ENCODE results near the gene GPR4.

DNA sequence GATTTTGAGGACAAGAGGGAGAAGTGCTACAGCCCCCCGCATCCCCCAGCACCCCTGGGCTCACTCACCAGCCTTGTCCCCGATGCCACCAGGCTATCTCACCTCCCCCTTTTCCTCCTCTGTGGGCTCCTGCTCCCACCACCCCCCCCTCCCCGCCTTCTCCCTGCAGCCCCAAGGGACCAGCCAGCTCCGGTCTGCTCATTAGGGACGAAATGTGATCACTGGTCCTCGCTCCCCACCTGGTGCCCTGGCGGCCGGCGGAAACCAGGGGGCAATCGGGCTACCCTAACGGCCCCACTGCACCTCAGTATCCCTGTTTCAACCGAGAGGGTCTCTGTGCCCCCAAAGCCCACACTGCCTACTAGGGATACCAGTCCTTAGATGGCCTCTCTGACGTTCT is 2.7 kb downstream of the GPR4 start:
- TF ChIP-seq, protein P1, sequence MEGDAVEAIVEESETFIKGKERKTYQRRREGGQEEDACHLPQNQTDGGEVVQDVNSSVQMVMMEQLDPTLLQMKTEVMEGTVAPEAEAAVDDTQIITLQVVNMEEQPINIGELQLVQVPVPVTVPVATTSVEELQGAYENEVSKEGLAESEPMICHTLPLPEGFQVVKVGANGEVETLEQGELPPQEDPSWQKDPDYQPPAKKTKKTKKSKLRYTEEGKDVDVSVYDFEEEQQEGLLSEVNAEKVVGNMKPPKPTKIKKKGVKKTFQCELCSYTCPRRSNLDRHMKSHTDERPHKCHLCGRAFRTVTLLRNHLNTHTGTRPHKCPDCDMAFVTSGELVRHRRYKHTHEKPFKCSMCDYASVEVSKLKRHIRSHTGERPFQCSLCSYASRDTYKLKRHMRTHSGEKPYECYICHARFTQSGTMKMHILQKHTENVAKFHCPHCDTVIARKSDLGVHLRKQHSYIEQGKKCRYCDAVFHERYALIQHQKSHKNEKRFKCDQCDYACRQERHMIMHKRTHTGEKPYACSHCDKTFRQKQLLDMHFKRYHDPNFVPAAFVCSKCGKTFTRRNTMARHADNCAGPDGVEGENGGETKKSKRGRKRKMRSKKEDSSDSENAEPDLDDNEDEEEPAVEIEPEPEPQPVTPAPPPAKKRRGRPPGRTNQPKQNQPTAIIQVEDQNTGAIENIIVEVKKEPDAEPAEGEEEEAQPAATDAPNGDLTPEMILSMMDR (IDR thresholded peaks at IDR 0.05): no peak
- TF ChIP-seq, protein P2, sequence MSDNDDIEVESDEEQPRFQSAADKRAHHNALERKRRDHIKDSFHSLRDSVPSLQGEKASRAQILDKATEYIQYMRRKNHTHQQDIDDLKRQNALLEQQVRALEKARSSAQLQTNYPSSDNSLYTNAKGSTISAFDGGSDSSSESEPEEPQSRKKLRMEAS (IDR thresholded peaks at IDR 0.05; ENCODE audit: low read depth): no peak
- TF ChIP-seq JUND (IDR thresholded peaks at IDR 0.05): no peak
- no peak for TF ChIP-seq POLR2AphosphoS5 (IDR thresholded peaks at IDR 0.05; ENCODE audit: low read depth, low read length)
- no peak for TF ChIP-seq MXI1 (IDR thresholded peaks at IDR 0.05; ENCODE audit: low read depth, low read length)
- TF ChIP-seq, protein P3, sequence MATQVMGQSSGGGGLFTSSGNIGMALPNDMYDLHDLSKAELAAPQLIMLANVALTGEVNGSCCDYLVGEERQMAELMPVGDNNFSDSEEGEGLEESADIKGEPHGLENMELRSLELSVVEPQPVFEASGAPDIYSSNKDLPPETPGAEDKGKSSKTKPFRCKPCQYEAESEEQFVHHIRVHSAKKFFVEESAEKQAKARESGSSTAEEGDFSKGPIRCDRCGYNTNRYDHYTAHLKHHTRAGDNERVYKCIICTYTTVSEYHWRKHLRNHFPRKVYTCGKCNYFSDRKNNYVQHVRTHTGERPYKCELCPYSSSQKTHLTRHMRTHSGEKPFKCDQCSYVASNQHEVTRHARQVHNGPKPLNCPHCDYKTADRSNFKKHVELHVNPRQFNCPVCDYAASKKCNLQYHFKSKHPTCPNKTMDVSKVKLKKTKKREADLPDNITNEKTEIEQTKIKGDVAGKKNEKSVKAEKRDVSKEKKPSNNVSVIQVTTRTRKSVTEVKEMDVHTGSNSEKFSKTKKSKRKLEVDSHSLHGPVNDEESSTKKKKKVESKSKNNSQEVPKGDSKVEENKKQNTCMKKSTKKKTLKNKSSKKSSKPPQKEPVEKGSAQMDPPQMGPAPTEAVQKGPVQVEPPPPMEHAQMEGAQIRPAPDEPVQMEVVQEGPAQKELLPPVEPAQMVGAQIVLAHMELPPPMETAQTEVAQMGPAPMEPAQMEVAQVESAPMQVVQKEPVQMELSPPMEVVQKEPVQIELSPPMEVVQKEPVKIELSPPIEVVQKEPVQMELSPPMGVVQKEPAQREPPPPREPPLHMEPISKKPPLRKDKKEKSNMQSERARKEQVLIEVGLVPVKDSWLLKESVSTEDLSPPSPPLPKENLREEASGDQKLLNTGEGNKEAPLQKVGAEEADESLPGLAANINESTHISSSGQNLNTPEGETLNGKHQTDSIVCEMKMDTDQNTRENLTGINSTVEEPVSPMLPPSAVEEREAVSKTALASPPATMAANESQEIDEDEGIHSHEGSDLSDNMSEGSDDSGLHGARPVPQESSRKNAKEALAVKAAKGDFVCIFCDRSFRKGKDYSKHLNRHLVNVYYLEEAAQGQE (IDR thresholded peaks at IDR 0.05; ENCODE audit: low read depth, low read length): no peak
- TF ChIP-seq SIN3A (IDR thresholded peaks at IDR 0.05; ENCODE audit: borderline replicate concordance, low read depth, low read length): no peak
- no peak for TF ChIP-seq EP300 (IDR thresholded peaks at IDR 0.05; ENCODE audit: borderline replicate concordance in 1 of 2, low read depth in 1 of 2, low read length in 1 of 2)
- TF ChIP-seq GABPA (IDR thresholded peaks at IDR 0.05; ENCODE audit: low read depth): no peak
- no peak for TF ChIP-seq YY1 (IDR thresholded peaks at IDR 0.05; ENCODE audit: low read depth)
- TF ChIP-seq, protein P4, sequence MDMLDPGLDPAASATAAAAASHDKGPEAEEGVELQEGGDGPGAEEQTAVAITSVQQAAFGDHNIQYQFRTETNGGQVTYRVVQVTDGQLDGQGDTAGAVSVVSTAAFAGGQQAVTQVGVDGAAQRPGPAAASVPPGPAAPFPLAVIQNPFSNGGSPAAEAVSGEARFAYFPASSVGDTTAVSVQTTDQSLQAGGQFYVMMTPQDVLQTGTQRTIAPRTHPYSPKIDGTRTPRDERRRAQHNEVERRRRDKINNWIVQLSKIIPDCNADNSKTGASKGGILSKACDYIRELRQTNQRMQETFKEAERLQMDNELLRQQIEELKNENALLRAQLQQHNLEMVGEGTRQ (IDR thresholded peaks at IDR 0.05; ENCODE audit: borderline replicate concordance, low read depth, low read length): no peak
- no peak for TF ChIP-seq NRF1 (IDR thresholded peaks at IDR 0.05; ENCODE audit: low read depth, low read length)
- no peak for TF ChIP-seq RAD21 (IDR thresholded peaks at IDR 0.05; ENCODE audit: low read length)
